Hepatocyte (in vitro differentiated cells): ENCODE measurements around the gene FBN1. TPM values are rescaled to one million over a fixed set of nuclear protein-coding genes. Genes with fewer than 3 reads are reported as not detected.

Experiments used
- DNase-seq: peaks from one replicate; pipeline ENCODE4 v3.0.0-alpha.2; 2016; ENCODE audit warnings: low spot score
- H2AFZ ChIP-seq: fragments of 200-600 bp; sonication (generic); 2 replicates; pipeline ENCODE4 v1.6.0; 2016; ENCODE audit warnings: antibody characterized with exemption, mild to moderate bottlenecking
- H3K27ac ChIP-seq: fragments of 200-600 bp; sonication (generic); 2 replicates; pipeline ENCODE4 v1.5.1; 2016; ENCODE audit warnings: mild to moderate bottlenecking
- H3K27me3 ChIP-seq: fragments of 200-600 bp; sonication (generic); 2 replicates; pipeline ENCODE4 v1.6.1; 2016
- H3K36me3 ChIP-seq: fragments of 200-600 bp; sonication (generic); replicated peaks from 2 replicates; pipeline ENCODE4 v1.5.1; 2016; ENCODE audit warnings: low read depth; ENCODE audit not compliant: insufficient read depth
- H3K4me1 ChIP-seq: fragments of 200-600 bp; sonication (generic); 2 replicates; pipeline ENCODE4 v1.5.1; 2016; ENCODE audit warnings: mild to moderate bottlenecking, moderate library complexity; ENCODE audit not compliant: insufficient read depth
- H3K4me2 ChIP-seq: fragments of 200-600 bp; sonication (generic); 2 replicates; pipeline ENCODE4 v1.6.0; 2016
- H3K4me3 ChIP-seq: fragments of 200-600 bp; sonication (generic); 2 replicates; pipeline ENCODE4 v1.5.1; 2016; ENCODE audit warnings: mild to moderate bottlenecking
- H3K79me2 ChIP-seq: fragments of 200-600 bp; sonication (generic); 2 replicates; pipeline ENCODE4 v1.6.0; 2017; ENCODE audit warnings: mild to moderate bottlenecking
- H3K9me2 ChIP-seq: fragments of 200-600 bp; sonication (generic); replicated peaks from 2 replicates; pipeline ENCODE4 v1.6.0; 2017; ENCODE audit warnings: mild to moderate bottlenecking; ENCODE audit not compliant: insufficient read depth
- H3K9me3 ChIP-seq: fragments of 200-600 bp; sonication (generic); 2 replicates; pipeline ENCODE4 v1.5.1; 2016; ENCODE audit warnings: low read depth, mild to moderate bottlenecking
- H4K20me1 ChIP-seq: fragments of 200-600 bp; sonication (generic); 2 replicates; pipeline ENCODE4 v1.6.0; 2016; ENCODE audit warnings: mild to moderate bottlenecking; ENCODE audit not compliant: insufficient read depth, poor library complexity, severe bottlenecking
- EZH2 ChIP-seq: fragments of 200-600 bp; sonication (generic); IDR thresholded peaks from 2 replicates; pipeline ENCODE4 v1.6.1; 2016; ENCODE audit warnings: antibody characterized with exemption, mild to moderate bottlenecking, borderline replicate concordance
- EZH2phosphoT487 ChIP-seq: fragments of 200-600 bp; sonication (generic); IDR thresholded peaks from one replicate; pipeline ENCODE4 v1.6.1; 2018; ENCODE audit warnings: antibody characterized with exemption, mild to moderate bottlenecking, low read depth, moderate library complexity; ENCODE audit not compliant: unreplicated experiment, severe bottlenecking
- WGBS: methylation state at CpG from one replicate; pipeline ENCODE4 v1.1.6; 2016; ENCODE audit warnings: low lambda C conversion rate; ENCODE audit errors: missing lambda C conversion rate; 5-methylcytosine and 5-hydroxymethylcytosine counted together
- polyA plus RNA-seq: library from polyadenylated mRNA; unstranded; fragments of >200 nt; fragmentation: Nextera tagmentation; extraction: Ambion mirVana; gene quantifications from 2 replicates; pipeline ENCODE4 v1.2.1, GENCODE V29; 2016
- total RNA-seq: library from RNA; depleted of rRNA; stranded (reverse); fragments of >200 nt; gene quantifications from 2 replicates; pipeline ENCODE4 v1.2.3, GENCODE V29; 2014
- TF ChIP-seq, protein P1 (sequence below): fragments of 200-600 bp; sonication (generic); IDR thresholded peaks from 2 replicates; pipeline ENCODE4 v1.5.1; 2016; ENCODE audit warnings: antibody characterized with exemption, mild to moderate bottlenecking; ENCODE audit not compliant: poor library complexity

Gene FBN1
- total and polyA plus RNA-seq, 2 experiments from 2014 or later: 76.6 to 199 TPM

- peaks cover 4% of the 10 kb centered on the region for H3K36me3 ChIP-seq
- no peak for DNase-seq
- no peak overlapping the region for H3K27ac ChIP-seq
- H2AFZ ChIP-seq: no peak overlapping the region
- TF ChIP-seq, protein P1, sequence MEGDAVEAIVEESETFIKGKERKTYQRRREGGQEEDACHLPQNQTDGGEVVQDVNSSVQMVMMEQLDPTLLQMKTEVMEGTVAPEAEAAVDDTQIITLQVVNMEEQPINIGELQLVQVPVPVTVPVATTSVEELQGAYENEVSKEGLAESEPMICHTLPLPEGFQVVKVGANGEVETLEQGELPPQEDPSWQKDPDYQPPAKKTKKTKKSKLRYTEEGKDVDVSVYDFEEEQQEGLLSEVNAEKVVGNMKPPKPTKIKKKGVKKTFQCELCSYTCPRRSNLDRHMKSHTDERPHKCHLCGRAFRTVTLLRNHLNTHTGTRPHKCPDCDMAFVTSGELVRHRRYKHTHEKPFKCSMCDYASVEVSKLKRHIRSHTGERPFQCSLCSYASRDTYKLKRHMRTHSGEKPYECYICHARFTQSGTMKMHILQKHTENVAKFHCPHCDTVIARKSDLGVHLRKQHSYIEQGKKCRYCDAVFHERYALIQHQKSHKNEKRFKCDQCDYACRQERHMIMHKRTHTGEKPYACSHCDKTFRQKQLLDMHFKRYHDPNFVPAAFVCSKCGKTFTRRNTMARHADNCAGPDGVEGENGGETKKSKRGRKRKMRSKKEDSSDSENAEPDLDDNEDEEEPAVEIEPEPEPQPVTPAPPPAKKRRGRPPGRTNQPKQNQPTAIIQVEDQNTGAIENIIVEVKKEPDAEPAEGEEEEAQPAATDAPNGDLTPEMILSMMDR: no peak
- TF ChIP-seq EZH2phosphoT487 (no peak), EZH2 (no peak)
- no peaks in the 10 kb centered on the region for H3K79me2 ChIP-seq
- no peak overlapping the region for H3K4me3 ChIP-seq
- H3K4me1 ChIP-seq: no peaks in the 10 kb centered on the region
- no peak overlapping the region for H3K4me2 ChIP-seq
- no peaks in the 10 kb centered on the region for H3K9me2 ChIP-seq
- H3K27me3 ChIP-seq: no peaks in the 10 kb centered on the region
- H4K20me1 ChIP-seq: no peaks in the 10 kb centered on the region
- H3K9me3 ChIP-seq: no peaks in the 10 kb centered on the region
Observed at GRCh38 chr15:48426044-48426443, 219.5 kb downstream of the FBN1 start.

DNA sequence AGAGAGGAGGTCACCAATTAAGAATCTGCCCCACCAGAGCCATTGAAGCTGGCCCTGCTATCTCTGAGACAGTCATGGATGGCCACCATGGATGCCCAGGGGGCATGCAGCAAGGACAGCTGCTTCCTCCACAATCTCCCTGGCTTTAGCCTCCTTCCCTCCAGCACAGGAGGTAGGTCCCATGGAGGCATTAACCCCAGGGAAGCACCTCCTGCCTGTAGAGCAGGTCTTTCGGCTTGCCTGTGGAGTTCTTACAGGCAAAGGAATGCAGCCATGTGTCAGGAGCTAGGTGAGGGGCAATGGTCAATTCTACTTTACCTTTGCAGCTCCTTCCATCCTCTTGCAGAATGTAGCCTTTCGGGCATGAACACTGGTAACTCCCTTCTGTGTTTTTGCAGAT is 220.5 kb downstream of the FBN1 start:
- no peaks in the 10 kb centered on the region for H3K4me1 ChIP-seq
- H4K20me1 ChIP-seq: no peaks in the 10 kb centered on the region
- H2AFZ ChIP-seq: no peak overlapping the region
- no peak overlapping the region for H3K4me3 ChIP-seq
- no peak for TF ChIP-seq EZH2
- TF ChIP-seq EZH2phosphoT487: no peak
- TF ChIP-seq, protein P1: no peak
- H3K36me3 ChIP-seq: peaks cover 4% of the 10 kb centered on the region
- no peaks in the 10 kb centered on the region for H3K27me3 ChIP-seq
- no peak for DNase-seq
- no peaks in the 10 kb centered on the region for H3K79me2 ChIP-seq
- H3K4me2 ChIP-seq: no peak overlapping the region
- 89% methylated on average over 2 of the region's 2 CpGs for WGBS
- no peak overlapping the region for H3K27ac ChIP-seq
- no peaks in the 10 kb centered on the region for H3K9me2 ChIP-seq
- H3K9me3 ChIP-seq: no peaks in the 10 kb centered on the region

DNA sequence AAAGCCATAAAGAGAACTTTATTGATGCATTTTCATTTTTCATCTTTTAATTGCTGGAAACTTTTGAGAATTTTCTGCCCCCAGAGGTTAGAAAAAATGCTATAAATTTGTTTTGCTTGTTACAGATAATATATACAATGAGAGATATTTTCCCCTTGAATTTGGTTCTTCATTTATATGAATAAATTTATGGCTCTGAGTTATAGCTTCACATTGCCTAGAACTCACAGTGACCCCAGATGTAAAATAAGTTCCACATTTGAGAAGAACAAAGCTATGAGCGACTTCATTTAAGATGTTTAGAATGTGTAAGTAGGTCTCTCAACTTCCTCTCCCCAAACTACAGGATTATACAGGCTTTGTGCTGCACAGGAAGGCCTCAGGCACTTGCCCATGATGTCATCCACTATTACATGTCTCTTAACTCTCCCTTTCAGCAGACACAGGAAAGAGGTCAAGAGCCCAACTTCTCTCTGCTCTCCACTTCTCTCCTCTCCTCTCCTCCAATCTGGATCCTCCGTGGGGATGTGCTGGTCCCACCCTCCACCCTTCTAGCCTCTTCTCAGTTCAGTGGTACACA is 221.5 kb downstream of the FBN1 start:
- Histone ChIP-seq H4K20me1 (no peaks in the 10 kb centered on the region), H3K27ac (no peak overlapping the region), H3K4me3 (no peak overlapping the region), H3K4me1 (no peaks in the 10 kb centered on the region), H3K36me3 (peaks cover 4% of the 10 kb centered on the region), H3K4me2 (no peak overlapping the region), H3K9me2 (no peaks in the 10 kb centered on the region), H3K79me2 (no peaks in the 10 kb centered on the region), H2AFZ (no peak overlapping the region), H3K9me3 (no peaks in the 10 kb centered on the region), H3K27me3 (no peaks in the 10 kb centered on the region)
- DNase-seq: no peak
- TF ChIP-seq EZH2 (no peak), EZH2phosphoT487 (no peak)
- TF ChIP-seq, protein P1: no peak
- WGBS: 74% methylated on average over 2 of the region's 2 CpGs

GRCh38 chr15:48423342-48423741 is 222.2 kb downstream of the FBN1 start:
- Histone ChIP-seq H3K4me1 (no peaks in the 10 kb centered on the region), H3K27ac (no peak overlapping the region), H4K20me1 (no peaks in the 10 kb centered on the region), H3K4me3 (no peak overlapping the region), H3K79me2 (no peaks in the 10 kb centered on the region), H3K27me3 (no peaks in the 10 kb centered on the region), H3K36me3 (peaks cover 4% of the 10 kb centered on the region), H3K4me2 (no peak overlapping the region), H3K9me2 (no peaks in the 10 kb centered on the region), H3K9me3 (no peaks in the 10 kb centered on the region), H2AFZ (no peak overlapping the region)
- no peak for DNase-seq
- TF ChIP-seq EZH2phosphoT487: no peak
- TF ChIP-seq, protein P1: no peak
- TF ChIP-seq EZH2: no peak
- WGBS: 86% methylated on average over 3 of the region's 3 CpGs
